Fibroblast of gingiva (primary cell): ENCODE measurements around the gene ONECUT1.

Experiments
- DNase-seq: peaks from one replicate; pipeline ENCODE4 v3.0.0-alpha.2; 2011; ENCODE audit warnings: low read depth

ONECUT1 gene

GRCh38 chr15:52796753-52797520 is 6.8 kb upstream of the ONECUT1 start:
- DNase-seq, result no peak

- DNase-seq, result no peak
Observed at GRCh38 chr15:52796228-52796521, 6.0 kb upstream of the ONECUT1 start.

GRCh38 chr15:52795464-52796227 is 5.5 kb upstream of the ONECUT1 start:
- DNase-seq, result no peak

- no peak for DNase-seq
Observed at GRCh38 chr15:52794665-52795463, 4.7 kb upstream of the ONECUT1 start.

- no peak for DNase-seq
Observed at GRCh38 chr15:52791776-52792175, 1.6 kb upstream of the ONECUT1 start.

GRCh38 chr15:52790941-52791751 is 1.0 kb upstream of the ONECUT1 start:
- no peak for DNase-seq

GRCh38 chr15:52789601-52790168 is 451 bp downstream of the ONECUT1 start:
- DNase-seq, result peak; percentile 13

- no peak for DNase-seq
Observed at GRCh38 chr15:52789008-52789600, 1.0 kb downstream of the ONECUT1 start.

- no peak for DNase-seq
Observed at GRCh38 chr15:52788099-52788986, 1.8 kb downstream of the ONECUT1 start.

- no peak for DNase-seq
Observed at GRCh38 chr15:52787549-52788098, 2.5 kb downstream of the ONECUT1 start.

- DNase-seq, result no peak
Observed at GRCh38 chr15:52787123-52787503, 3.0 kb downstream of the ONECUT1 start.

GRCh38 chr15:52786436-52787122 is 3.6 kb downstream of the ONECUT1 start:
- no peak for DNase-seq

GRCh38 chr15:52785672-52786406 is 4.3 kb downstream of the ONECUT1 start:
- no peak for DNase-seq

- DNase-seq, result no peak
Observed at GRCh38 chr15:52784799-52785671, 5.1 kb downstream of the ONECUT1 start.

GRCh38 chr15:52783929-52784798 is 6.0 kb downstream of the ONECUT1 start:
- no peak for DNase-seq

- no peak for DNase-seq
Observed at GRCh38 chr15:52783191-52783829, 6.8 kb downstream of the ONECUT1 start.
